ENCODE measurements around the gene SFTA2.

DNA sequence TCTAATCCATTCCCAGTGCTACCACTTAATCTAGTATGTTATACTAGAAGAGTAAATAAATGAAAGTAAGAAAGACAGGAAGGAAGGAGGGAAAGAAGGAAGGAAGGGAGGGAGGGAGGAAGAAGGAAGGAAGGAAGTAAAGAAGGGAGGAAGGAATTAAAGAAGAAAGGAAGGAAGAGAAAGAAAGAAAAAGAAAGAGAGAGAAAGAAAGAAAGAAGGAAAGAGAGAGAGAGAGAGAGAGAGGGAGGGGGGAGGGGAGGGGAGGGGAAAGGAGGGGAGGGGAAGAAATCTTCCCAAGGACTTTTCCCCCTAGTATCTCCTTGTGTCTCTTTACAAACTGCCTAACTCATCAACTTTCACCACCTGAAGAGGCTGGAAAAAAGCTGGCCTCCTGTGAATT is 30.7 kb upstream of the SFTA2 start:
- TF ChIP-seq, protein P1, sequence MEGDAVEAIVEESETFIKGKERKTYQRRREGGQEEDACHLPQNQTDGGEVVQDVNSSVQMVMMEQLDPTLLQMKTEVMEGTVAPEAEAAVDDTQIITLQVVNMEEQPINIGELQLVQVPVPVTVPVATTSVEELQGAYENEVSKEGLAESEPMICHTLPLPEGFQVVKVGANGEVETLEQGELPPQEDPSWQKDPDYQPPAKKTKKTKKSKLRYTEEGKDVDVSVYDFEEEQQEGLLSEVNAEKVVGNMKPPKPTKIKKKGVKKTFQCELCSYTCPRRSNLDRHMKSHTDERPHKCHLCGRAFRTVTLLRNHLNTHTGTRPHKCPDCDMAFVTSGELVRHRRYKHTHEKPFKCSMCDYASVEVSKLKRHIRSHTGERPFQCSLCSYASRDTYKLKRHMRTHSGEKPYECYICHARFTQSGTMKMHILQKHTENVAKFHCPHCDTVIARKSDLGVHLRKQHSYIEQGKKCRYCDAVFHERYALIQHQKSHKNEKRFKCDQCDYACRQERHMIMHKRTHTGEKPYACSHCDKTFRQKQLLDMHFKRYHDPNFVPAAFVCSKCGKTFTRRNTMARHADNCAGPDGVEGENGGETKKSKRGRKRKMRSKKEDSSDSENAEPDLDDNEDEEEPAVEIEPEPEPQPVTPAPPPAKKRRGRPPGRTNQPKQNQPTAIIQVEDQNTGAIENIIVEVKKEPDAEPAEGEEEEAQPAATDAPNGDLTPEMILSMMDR (IDR thresholded peaks at IDR 0.05): no peak
- TF ChIP-seq ZFX (IDR thresholded peaks at IDR 0.05; ENCODE audit: borderline replicate concordance): no peak
